COLO829 (cell line): ENCODE results near the gene VSTM2L.
"Not testable (repeated sequence)": the region's sequence is repeated elsewhere in the genome, so short reads cannot be mapped to it uniquely, and the experiment has no call there.

Experiments used
- DNase-seq: peaks from one replicate; pipeline ENCODE4 v3.0.0; 2012; ENCODE audit warnings: low spot score

VSTM2L gene

GRCh38 chr20:37902504-37903313 lies at the start of gene VSTM2L:
Gene VSTM2L (plus strand): TSS chr20:37903127. CDS start chr20:37903351, 224 bp downstream.
- DNase-seq: no peak

- no peak for DNase-seq
These were observed 49.0 kb upstream of the VSTM2L start for GRCh38 chr20:37853823-37854375.

GRCh38 chr20:37856034-37856433 lies 46.9 kb upstream of the VSTM2L start:
- not testable (repeated sequence) for DNase-seq

- peak; percentile 94 for DNase-seq
These were observed 45.8 kb upstream of the VSTM2L start for GRCh38 chr20:37856932-37857660.

GRCh38 chr20:37859406-37860171 lies 43.3 kb upstream of the VSTM2L start:
- no peak for DNase-seq

GRCh38 chr20:37863289-37863688 lies 39.6 kb upstream of the VSTM2L start:
- no peak for DNase-seq

- no peak for DNase-seq
These were observed 38.6 kb upstream of the VSTM2L start for GRCh38 chr20:37864298-37864697.

- DNase-seq: no peak
These were observed 36.9 kb upstream of the VSTM2L start for GRCh38 chr20:37866051-37866450.

- no peak for DNase-seq
These were observed 35.4 kb upstream of the VSTM2L start for GRCh38 chr20:37867289-37868195.

GRCh38 chr20:37868851-37869333 lies 34.0 kb upstream of the VSTM2L start:
- no peak for DNase-seq

- DNase-seq: no peak
These were observed 33.5 kb upstream of the VSTM2L start for GRCh38 chr20:37869334-37869861.

GRCh38 chr20:37870294-37870693 lies 32.6 kb upstream of the VSTM2L start:
- no peak for DNase-seq

GRCh38 chr20:37871751-37872150 lies 31.2 kb upstream of the VSTM2L start:
- DNase-seq: no peak

- DNase-seq: no peak
These were observed 30.8 kb upstream of the VSTM2L start for GRCh38 chr20:37872161-37872560.

GRCh38 chr20:37873884-37874283 lies 29.0 kb upstream of the VSTM2L start:
- DNase-seq: no peak

GRCh38 chr20:37875460-37876175 lies 27.3 kb upstream of the VSTM2L start:
- DNase-seq: no peak

- no peak for DNase-seq
These were observed 26.1 kb upstream of the VSTM2L start for GRCh38 chr20:37876863-37877262.

- DNase-seq: no peak
These were observed 24.8 kb upstream of the VSTM2L start for GRCh38 chr20:37877832-37878772.
